T-cell (primary cell): ENCODE results near the gene SELENOM. TPM values are rescaled to one million over a fixed set of nuclear protein-coding genes. Genes with fewer than 3 reads are reported as not detected.
"Not testable (repeated sequence)": the region's sequence is repeated elsewhere in the genome, so short reads cannot be mapped to it uniquely, and the experiment has no call there.

ENCODE experiments used
- ATAC-seq, 4 experiments: fragments of 200-7000 bp in 3 of 4; fragments of 150-1000 bp in 1 of 4; cut with Tn5 transposase; replicated peaks in 1 of 4; 1 replicate in 3 of 4; 2 replicates in 1 of 4; pipeline ENCODE4 v1.10.0; 2021; ENCODE audit warnings: moderate library complexity in 3 of 4, mild to moderate bottlenecking in 2 of 4, moderate number of reproducible peaks in 1 of 4
- CTCF ChIA-PET, 2 donors: fragments of 300-600 bp; sonication (Branson Sonifier 250); formaldehyde crosslinking; loops; one replicate each; lab custom pipeline; 2022; ENCODE audit warnings: antibody characterized with exemption in 2 of 2; lab: Charles Lee
- POLR2A ChIA-PET, 2 donors: fragments of 300-600 bp; sonication (Branson Sonifier 250); formaldehyde crosslinking; loops; one replicate each; lab custom pipeline; 2022; ENCODE audit warnings: antibody characterized with exemption in 2 of 2; lab: Charles Lee
- DNase-seq, 35 experiments: peaks; one replicate each; pipeline versions ENCODE4 v3.0.0 to v3.0.0-alpha.2; 2013 to 2023
- H3K27ac ChIP-seq: one replicate; pipeline ENCODE4 v1.5.1; 2013; ENCODE audit warnings: low read length
- H3K27me3 ChIP-seq, 2 experiments: replicated peaks in 1 of 2; 1 replicate in 1 of 2; 2 replicates in 1 of 2; pipeline versions ENCODE4 v1.6.1 to v1.7.0; 2013; ENCODE audit warnings: low read length in 1 of 2, mixed read lengths in 1 of 2; ENCODE audit not compliant: control insufficient read depth in 2 of 2, insufficient read depth in 2 of 2; ENCODE audit errors: extremely low read depth in 1 of 2
- H3K36me3 ChIP-seq, 2 donors: 1 replicate in 1 of 2; 2 replicates in 1 of 2; pipeline versions ENCODE4 v1.6.1 to v1.7.0; 2013; ENCODE audit warnings: low read length in 1 of 2; ENCODE audit not compliant: control insufficient read depth in 2 of 2, insufficient read depth in 1 of 2; ENCODE audit errors: extremely low read depth in 1 of 2
- H3K4me1 ChIP-seq, 2 experiments: 1 replicate in 1 of 2; 2 replicates in 1 of 2; pipeline versions ENCODE4 v1.6.1 to v1.7.0; 2013; ENCODE audit warnings: low read length in 2 of 2, mixed read lengths in 1 of 2; ENCODE audit not compliant: insufficient read depth in 2 of 2, control insufficient read depth in 1 of 2; ENCODE audit errors: extremely low read depth in 1 of 2
- H3K4me3 ChIP-seq, 2 donors: 1 replicate in 1 of 2; 2 replicates in 1 of 2; pipeline versions ENCODE4 v1.5.1 to v1.7.0; 2013; ENCODE audit warnings: mild to moderate bottlenecking in 2 of 2, low read length in 1 of 2, moderate library complexity in 1 of 2; ENCODE audit not compliant: control insufficient read depth in 1 of 2; ENCODE audit errors: extremely low read depth in 1 of 2
- H3K9me3 ChIP-seq: 2 replicates; pipeline ENCODE4 v1.7.0; 2013
- H3K27ac Mint-ChIP-seq, 2 donors: one replicate each; pipeline ENCODE4 v1.8.0; 2020 to 2021; ENCODE audit warnings: mild to moderate bottlenecking in 2 of 2, mixed read lengths in 2 of 2
- H3K27me3 Mint-ChIP-seq, 2 donors: one replicate each; pipeline ENCODE4 v1.8.0; 2021 to 2022; ENCODE audit warnings: mixed read lengths in 2 of 2
- H3K36me3 Mint-ChIP-seq: one replicate; pipeline ENCODE4 v1.8.0; 2021; ENCODE audit warnings: mixed read lengths
- H3K4me1 Mint-ChIP-seq, 3 donors: one replicate each; pipeline ENCODE4 v1.8.0; 2020 to 2022; ENCODE audit warnings: mixed read lengths in 3 of 3, mild to moderate bottlenecking in 1 of 3
- H3K4me3 Mint-ChIP-seq, 3 donors: one replicate each; pipeline ENCODE4 v1.8.0; 2020 to 2022; ENCODE audit warnings: mild to moderate bottlenecking in 3 of 3, mixed read lengths in 3 of 3, moderate library complexity in 3 of 3
- H3K9me3 Mint-ChIP-seq, 3 donors: one replicate each; pipeline ENCODE4 v1.8.0; 2020 to 2022; ENCODE audit warnings: mixed read lengths in 3 of 3
- WGBS: methylation state at CpG from one replicate; pipeline ENCODE4 v1.1.5; 2013; ENCODE audit warnings: missing lambda C conversion rate; ENCODE audit not compliant: insufficient coverage; 5-methylcytosine and 5-hydroxymethylcytosine counted together
- total RNA-seq, 35 experiments: library from RNA in 6 of 35; stranded (reverse) in 6 of 35; fragments of 120-200 nt in 1 of 35; gene quantifications; one replicate each; pipeline versions ENCODE4 v1.2.1 to v1.2.4 and lab custom pipeline; 2013 to 2026

The SELENOM gene
- total RNA-seq, 5 donors from 2014 or later (not counting 1 experiment from before 2014, with no cell fraction given): 46.4 to 67.8 (median 53.7) TPM

- ChIA-PET POLR2A (no interaction called here), CTCF (no interaction called here)
- Histone ChIP-seq H3K27ac (no peak overlapping the region), H3K9me3 (no peaks in the 10 kb centered on the region), H3K27me3 (no peaks in the 10 kb centered on the region), H3K36me3 (no peaks in the 10 kb centered on the region), H3K4me1 (peaks cover 0 to 9% of the 10 kb centered on the region in 2 experiments), H3K4me3 (no peak overlapping the region)
- no peak for DNase-seq
- Mint-ChIP-seq H3K36me3 (no peaks in the 10 kb centered on the region), H3K27ac (no peak overlapping the region), H3K4me3 (no peak overlapping the region), H3K9me3 (no peaks in the 10 kb centered on the region), H3K4me1 (peaks cover under 1 to 7% (median 7%) of the 10 kb centered on the region in 3 donors), H3K27me3 (no peaks in the 10 kb centered on the region)
- 98% methylated on average over 4 of the region's 18 CpGs for WGBS
- no peak for ATAC-seq
These were observed 6.4 kb downstream of the SELENOM start for GRCh38 chr22:31100762-31101525.

- H3K4me3 Mint-ChIP-seq: no peak overlapping the region
- Histone ChIP-seq H3K36me3 (no peaks in the 10 kb centered on the region), H3K9me3 (no peaks in the 10 kb centered on the region), H3K27ac (no peak overlapping the region), H3K4me3 (no peak overlapping the region), H3K4me1 (peaks cover 0 to 5% of the 10 kb centered on the region in 2 experiments), H3K27me3 (no peaks in the 10 kb centered on the region)
- no peak for DNase-seq
- no peaks in the 10 kb centered on the region for H3K4me1 Mint-ChIP-seq
- no peak for ATAC-seq
- H3K27ac Mint-ChIP-seq: no peak overlapping the region
- ChIA-PET POLR2A (no interaction called here), CTCF (no interaction called here)
- H3K36me3 Mint-ChIP-seq: no peaks in the 10 kb centered on the region
- WGBS: 95% methylated on average over 18 of the region's 34 CpGs
- no peaks in the 10 kb centered on the region for H3K27me3 Mint-ChIP-seq
- no peaks in the 10 kb centered on the region for H3K9me3 Mint-ChIP-seq
These were observed 7.3 kb downstream of the SELENOM start for GRCh38 chr22:31099841-31100761.

GRCh38 chr22:31099386-31099785, 8.0 kb downstream of the SELENOM start:
- Histone ChIP-seq H3K27me3 (no peaks in the 10 kb centered on the region), H3K4me3 (no peak overlapping the region), H3K9me3 (no peaks in the 10 kb centered on the region), H3K4me1 (no peaks in the 10 kb centered on the region), H3K27ac (no peak overlapping the region), H3K36me3 (no peaks in the 10 kb centered on the region)
- no peaks in the 10 kb centered on the region for H3K27me3 Mint-ChIP-seq
- no peaks in the 10 kb centered on the region for H3K4me1 Mint-ChIP-seq
- 96% methylated on average over 5 of the region's 6 CpGs for WGBS
- H3K4me3 Mint-ChIP-seq: no peak overlapping the region
- H3K9me3 Mint-ChIP-seq: no peaks in the 10 kb centered on the region
- ChIA-PET POLR2A (no interaction called here), CTCF (no interaction called here)
- ATAC-seq: no peak
- H3K27ac Mint-ChIP-seq: no peak overlapping the region
- H3K36me3 Mint-ChIP-seq: no peaks in the 10 kb centered on the region
- DNase-seq: no peak

GRCh38 chr22:31098632-31099110, 8.7 kb downstream of the SELENOM start:
- CTCF ChIA-PET: no interaction called here
- Histone ChIP-seq H3K27me3 (no peaks in the 10 kb centered on the region), H3K4me3 (no peak overlapping the region), H3K36me3 (no peaks in the 10 kb centered on the region), H3K4me1 (no peaks in the 10 kb centered on the region), H3K27ac (no peak overlapping the region), H3K9me3 (no peaks in the 10 kb centered on the region)
- POLR2A ChIA-PET: no interaction called here
- no peak for ATAC-seq
- WGBS: 97% methylated on average over 33 of the region's 36 CpGs
- Mint-ChIP-seq H3K27ac (no peak overlapping the region), H3K9me3 (no peaks in the 10 kb centered on the region), H3K27me3 (no peaks in the 10 kb centered on the region), H3K4me1 (no peaks in the 10 kb centered on the region), H3K4me3 (no peak overlapping the region), H3K36me3 (no peaks in the 10 kb centered on the region)
- DNase-seq: no peak

- no peaks in the 10 kb centered on the region for H3K9me3 Mint-ChIP-seq
- no peak overlapping the region for H3K27ac Mint-ChIP-seq
- no peak overlapping the region for H3K27ac ChIP-seq
- DNase-seq (no peak), ATAC-seq (no peak)
- H3K4me1 Mint-ChIP-seq: no peaks in the 10 kb centered on the region
- H3K36me3 ChIP-seq: no peaks in the 10 kb centered on the region
- ChIA-PET CTCF (no interaction called here), POLR2A (no interaction called here)
- H3K4me3 ChIP-seq: no peak overlapping the region
- no peaks in the 10 kb centered on the region for H3K27me3 Mint-ChIP-seq
- 92% methylated on average over 4 of the region's 10 CpGs for WGBS
- no peaks in the 10 kb centered on the region for H3K4me1 ChIP-seq
- H3K4me3 Mint-ChIP-seq: no peak overlapping the region
- no peaks in the 10 kb centered on the region for H3K36me3 Mint-ChIP-seq
- H3K27me3 ChIP-seq: no peaks in the 10 kb centered on the region
- H3K9me3 ChIP-seq: no peaks in the 10 kb centered on the region
These were observed 9.3 kb downstream of the SELENOM start for GRCh38 chr22:31097941-31098631.

GRCh38 chr22:31097539-31097938, 9.8 kb downstream of the SELENOM start:
- H3K4me1 Mint-ChIP-seq, ATAC-seq, DNase-seq, CTCF ChIA-PET, H3K4me3 ChIP-seq, H3K27ac Mint-ChIP-seq, H3K9me3 Mint-ChIP-seq, H3K36me3 ChIP-seq, H3K27me3 ChIP-seq, H3K9me3 ChIP-seq, POLR2A ChIA-PET, H3K4me1 ChIP-seq, H3K36me3 Mint-ChIP-seq, H3K27ac ChIP-seq, H3K27me3 Mint-ChIP-seq, H3K4me3 Mint-ChIP-seq: not testable (repeated sequence)
- no CpG with 5 or more reads among the region's 5 CpGs for WGBS
